Measurements from ENCODE around the gene CLASP2.

The CLASP2 gene

DNA sequence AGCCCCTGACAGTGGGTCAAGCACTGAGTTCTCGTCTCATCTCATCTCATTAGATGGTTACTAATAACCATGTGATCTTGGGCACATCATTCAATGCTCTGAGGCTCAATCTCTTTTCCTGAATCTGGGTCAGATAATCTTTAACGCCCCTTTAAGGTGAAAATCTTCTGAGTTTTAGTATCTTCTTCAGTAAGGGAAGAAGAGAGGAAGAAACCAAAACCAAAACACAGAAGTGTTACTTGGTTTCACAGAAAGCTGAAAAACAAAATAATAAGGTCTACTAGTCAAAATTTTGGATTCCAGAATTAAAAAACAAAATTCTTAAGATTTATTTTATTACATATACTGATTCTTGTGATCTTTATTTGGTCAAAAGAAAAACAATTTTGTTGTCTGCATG, 78.2 kb downstream of the CLASP2 start:
- no peak for DNase-seq (ENCODE audit: low read depth in 1 of 2, low spot score in 1 of 2)

DNA sequence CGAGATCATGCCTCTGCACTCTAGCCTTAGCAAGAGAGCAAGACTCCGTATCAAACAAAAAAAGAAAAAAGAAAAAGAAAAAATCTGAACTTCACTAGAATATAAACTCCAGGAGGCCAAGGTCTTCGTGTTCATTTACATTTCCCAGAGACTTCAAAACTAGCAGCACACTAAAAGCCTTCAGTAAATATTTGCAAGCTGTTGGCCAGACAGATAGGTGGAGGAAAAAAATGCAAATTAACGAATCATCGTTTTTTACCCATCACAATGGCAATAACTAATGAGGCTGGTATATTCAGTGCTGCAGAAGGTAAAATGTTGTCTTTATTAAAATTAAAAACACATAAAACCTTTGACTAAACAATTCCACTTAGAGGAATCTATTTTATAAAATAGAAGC, 80.6 kb downstream of the CLASP2 start:
- DNase-seq (ENCODE audit: low read depth in 1 of 2, low spot score in 1 of 2) = no peak

DNA sequence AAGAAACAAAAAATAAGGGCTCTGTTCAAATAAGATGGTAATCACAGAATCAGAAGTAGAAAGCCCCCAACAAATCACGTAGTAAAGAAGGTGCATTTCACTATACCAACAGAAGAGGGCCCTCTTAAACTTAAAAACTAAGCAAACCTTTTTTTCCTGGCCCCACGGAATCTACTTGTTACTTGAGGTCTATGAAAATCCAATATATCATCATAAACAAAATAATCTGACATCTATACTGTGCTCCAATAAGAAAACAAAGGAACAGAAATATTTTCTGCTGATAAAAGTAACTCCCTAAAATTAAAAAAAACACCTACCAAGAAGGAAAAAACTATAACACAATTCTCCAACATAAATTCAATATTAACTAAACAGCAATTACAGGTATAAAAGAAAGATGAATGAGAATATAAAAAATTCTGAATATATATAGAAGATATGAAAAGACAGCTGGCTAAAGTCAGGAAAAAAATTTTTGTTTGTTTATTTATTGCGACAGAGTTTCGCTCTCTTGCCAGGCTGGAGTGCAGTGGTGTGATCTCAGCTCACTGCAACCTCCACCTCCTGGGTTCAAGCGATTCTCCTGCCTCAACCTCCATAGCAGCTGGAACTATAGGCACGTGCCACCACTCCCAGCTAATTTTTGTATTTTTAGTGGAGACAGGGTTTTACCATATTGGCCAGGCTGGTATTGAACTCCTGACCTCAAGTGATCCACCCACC, 81.8 kb downstream of the CLASP2 start:
- no peak for DNase-seq (ENCODE audit: low read depth in 1 of 2, low spot score in 1 of 2)

GRCh38 chr3:33634262-33634661, 83.8 kb downstream of the CLASP2 start:
- DNase-seq (ENCODE audit: low read depth in 1 of 2, low spot score in 1 of 2) = no peak

DNA sequence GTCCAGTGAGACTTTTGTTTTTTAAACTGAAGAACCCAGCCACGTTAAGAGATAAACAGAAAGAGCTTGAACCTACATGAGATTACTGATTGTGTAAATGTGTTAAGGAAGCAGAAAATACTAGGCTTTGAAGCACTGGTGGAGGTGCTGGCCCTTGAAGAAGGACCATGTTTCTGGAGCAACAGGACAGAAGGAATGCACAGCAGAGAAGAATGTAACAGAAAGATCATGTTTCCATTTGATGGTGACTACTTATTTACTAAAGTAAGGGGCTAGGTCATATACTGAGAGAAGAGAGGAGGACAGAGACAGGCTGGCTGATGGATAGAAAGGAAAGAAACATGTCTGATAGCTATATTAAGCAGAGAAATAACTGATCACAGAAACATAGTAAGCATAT, 88.8 kb downstream of the CLASP2 start:
- DNase-seq (ENCODE audit: low read depth in 1 of 2, low spot score in 1 of 2) = no peak

DNA sequence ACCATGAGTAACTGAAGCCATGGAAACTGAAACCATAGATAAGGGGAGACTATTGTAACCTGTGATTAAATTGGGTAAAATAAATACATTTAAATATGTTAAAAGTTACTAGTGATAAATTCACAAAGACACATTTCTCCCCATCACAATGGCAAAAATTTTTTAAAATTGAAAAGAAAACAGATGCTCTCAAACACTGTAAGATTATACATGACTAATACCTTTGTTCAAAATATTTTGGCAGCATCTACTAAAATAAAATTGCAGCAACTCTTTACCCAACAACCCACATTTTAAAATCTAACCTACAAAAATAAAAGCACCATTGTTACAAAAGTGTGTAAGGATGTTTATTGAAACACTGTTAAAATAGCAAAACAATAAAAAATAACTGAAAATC, 93.3 kb downstream of the CLASP2 start:
- DNase-seq (ENCODE audit: low read depth in 1 of 2, low spot score in 1 of 2) = no peak

DNA sequence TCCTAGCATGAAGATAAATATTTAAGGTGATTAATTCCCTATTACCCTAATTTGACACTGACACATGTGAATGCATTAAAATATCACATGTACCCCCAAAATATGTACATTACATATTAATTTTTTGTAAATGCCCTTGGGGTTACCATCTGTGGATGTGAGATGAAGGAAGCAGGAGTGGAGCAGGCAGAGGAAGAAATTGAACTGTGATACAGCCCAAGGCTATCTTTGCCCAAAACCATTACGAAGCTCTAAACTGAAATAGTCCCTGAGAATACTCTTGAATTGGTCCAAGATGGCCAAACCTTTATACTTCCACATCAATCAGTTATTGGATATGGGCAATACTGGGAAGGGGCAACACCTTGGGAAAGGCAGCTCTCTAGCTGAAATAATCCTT, 105.0 kb downstream of the CLASP2 start:
- no peak for DNase-seq (ENCODE audit: low read depth in 1 of 2, low spot score in 1 of 2)

GRCh38 chr3:33612607-33613006, 105.4 kb downstream of the CLASP2 start:
- no peak for DNase-seq (ENCODE audit: low read depth in 1 of 2, low spot score in 1 of 2)

DNA sequence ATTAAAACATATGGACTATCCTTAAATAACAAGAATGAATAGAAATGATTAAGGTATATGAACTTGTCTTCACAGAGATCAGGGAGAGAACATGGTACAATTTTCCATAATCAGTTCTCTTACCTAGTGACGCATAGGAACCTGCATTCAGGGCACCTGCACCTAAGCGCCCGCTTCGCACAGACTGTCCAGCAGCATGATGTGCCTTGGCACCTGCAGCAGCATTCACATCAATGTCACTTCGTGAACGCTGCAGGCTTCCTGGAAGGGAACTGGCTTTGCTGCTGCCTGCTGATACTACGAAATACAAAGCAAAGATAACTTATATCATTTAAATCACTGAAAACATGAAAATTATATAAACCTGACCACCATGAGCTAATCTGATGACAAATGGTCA, 115.2 kb downstream of the CLASP2 start:
- no peak for DNase-seq (ENCODE audit: low read depth in 1 of 2, low spot score in 1 of 2)

DNA sequence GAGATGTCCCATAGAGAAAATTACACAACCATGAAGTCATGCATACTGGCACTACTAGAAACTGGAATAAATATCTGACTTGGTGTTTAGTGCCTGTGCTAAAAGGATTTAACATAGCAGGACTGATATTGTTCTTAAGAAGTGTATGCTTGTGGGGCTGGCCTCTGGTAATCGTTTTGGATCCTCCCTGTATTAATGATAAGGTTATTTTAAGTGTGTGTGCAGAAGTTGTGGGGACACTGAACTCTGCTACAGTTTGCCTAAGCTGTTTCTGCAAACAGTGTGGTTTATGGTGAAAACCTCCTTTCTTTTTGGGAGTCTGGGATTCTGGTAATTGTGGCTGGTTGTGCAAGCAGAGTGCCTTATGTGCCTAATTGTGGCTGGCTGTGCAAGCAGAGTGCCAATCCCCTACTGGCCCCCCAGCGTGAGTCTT, 120.8 kb downstream of the CLASP2 start:
- no peak for DNase-seq (ENCODE audit: low read depth in 1 of 2, low spot score in 1 of 2)

DNA sequence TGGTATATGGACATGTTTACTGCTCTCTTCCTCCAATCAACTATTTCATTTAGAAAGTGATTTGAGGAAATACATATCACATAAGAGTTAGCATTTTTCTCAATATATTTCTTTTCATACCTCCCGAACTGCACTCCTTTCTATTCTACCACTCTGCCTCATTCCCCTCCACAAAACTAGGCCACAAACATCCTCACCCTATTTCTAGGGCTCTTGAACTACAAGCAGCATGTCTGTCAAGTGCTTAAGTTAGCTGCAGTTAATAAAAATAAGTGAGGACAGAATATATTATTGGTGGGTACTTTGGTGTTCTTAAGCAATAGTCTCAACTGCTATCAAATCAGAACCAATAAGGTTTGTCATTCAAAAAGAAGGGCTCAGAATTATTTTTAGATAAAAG, 125.1 kb downstream of the CLASP2 start:
- DNase-seq (ENCODE audit: low read depth in 1 of 2, low spot score in 1 of 2) = no peak

DNA sequence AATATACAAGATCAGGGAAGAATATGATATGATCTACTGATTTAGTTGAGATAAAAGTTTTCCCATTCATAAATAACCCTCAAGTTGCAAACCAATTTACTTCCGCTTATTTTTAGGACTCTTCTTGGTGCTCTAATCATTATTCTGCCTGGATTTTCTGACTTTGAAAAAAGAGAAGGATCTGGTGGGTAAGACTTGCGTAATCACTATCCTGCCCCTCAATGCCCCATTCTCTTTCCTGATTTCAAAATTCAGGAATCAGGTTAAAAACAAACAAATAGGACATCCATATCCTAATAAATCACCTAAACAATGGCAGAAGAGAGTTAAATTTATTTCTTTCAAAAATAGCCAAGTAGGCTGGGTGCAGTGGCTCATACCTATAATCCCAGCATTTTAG, 127.5 kb downstream of the CLASP2 start:
- DNase-seq (ENCODE audit: low read depth in 1 of 2, low spot score in 1 of 2) = no peak

DNA sequence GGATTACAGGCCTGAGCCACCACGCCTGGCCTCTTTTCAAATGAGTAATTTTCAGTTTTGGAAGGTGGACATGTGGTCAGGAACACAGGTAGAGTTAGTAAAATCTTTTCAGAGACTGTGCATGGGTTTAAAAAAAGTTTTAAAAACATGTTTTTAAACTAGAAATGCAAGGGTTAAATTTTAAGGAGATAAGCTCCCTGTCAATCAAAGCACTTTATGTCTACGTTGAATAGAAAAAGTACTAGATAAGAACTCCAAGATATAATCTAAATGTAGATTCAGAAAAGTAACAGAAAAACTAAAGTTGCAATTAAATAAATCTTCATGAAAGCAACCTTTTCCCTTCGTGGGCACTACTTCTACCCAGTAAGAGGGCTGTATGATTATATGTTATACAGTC, 131.7 kb downstream of the CLASP2 start:
- DNase-seq (ENCODE audit: low read depth in 1 of 2, low spot score in 1 of 2) = no peak

GRCh38 chr3:33582234-33582633, 135.8 kb downstream of the CLASP2 start:
- no peak for DNase-seq (ENCODE audit: low read depth in 1 of 2, low spot score in 1 of 2)

DNA sequence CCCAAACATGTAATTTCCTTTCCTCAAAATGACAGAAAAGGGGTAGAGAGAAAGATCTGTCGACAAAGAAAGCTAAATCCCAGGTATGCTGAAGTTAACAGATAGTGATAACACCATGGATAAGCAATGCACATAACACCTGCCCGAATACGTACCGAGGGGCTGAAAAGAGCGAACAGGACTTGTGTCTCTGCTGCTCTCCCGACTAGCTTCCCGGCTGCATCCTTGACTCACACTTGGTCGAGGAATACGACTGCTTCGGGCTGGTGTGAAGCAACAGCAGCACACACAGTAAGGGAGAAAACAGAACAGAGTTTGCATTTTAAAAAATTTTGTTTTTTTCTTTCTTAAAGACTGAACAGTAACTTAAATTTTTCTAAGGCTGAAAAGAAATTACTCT, 136.4 kb downstream of the CLASP2 start:
- no peak for DNase-seq (ENCODE audit: low read depth in 1 of 2, low spot score in 1 of 2)

- no peak for DNase-seq (ENCODE audit: low read depth in 1 of 2, low spot score in 1 of 2)
Observed at GRCh38 chr3:33579840-33580239, 138.2 kb downstream of the CLASP2 start.

- no peak for DNase-seq (ENCODE audit: low read depth in 1 of 2, low spot score in 1 of 2)
Observed at GRCh38 chr3:33579178-33579510, 138.9 kb downstream of the CLASP2 start.

DNA sequence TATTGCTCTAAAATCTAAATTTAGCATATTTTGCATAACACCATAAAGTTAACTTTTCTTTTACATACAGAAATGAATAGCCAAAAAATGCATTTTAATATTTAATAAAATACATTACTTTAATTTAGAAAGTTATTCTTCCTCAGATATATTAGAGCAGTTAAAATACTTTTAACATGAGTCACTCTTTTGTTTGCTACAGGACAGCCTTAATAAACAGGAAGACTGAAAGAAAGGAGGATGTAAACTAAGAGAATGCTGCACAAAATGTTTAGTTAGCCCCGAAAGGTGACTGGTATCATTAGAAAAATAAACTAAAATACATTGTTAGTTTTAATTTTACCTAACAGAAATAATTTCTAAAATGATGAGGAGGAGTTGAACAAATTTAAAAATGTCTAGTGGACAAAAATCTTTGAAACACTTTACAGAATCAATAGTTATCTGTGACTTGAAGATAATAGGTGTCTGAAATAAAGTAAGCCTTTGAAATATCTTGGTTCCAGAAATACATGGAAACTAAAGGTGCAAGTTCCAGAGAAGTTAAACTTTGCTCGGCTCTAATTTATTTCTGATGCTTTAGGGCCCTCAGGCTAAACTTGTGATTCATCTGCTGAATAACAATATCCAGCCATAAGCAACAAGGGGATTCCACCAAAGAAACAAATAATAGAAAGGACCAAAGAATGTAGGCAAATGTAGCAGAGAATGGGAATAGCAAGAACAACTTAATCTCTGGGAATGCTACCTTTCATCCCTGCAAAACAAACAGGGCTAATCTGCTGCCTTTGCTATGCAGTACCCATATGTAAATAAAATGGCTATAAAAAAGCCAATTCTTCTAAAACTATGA, 139.5 kb downstream of the CLASP2 start:
- DNase-seq (ENCODE audit: low read depth in 1 of 2, low spot score in 1 of 2) = no peak

DNA sequence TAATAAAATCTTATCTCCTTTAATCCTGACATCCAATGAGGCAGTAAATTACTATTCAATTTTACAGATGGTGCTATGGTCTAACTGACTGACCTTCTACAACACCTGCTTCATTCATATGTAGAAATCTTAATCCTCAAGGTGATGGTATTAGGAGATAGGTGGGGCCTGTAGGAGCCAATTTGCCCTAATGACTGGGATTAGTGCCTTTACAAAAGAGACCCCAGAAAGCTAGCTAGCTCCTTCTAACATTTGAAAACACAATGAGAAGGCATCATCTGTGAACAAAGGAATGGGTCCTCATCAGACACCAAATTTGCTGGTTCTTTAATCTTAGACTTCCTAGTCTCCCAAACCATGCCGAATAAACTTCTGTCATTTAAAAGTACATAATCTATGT, 140.5 kb downstream of the CLASP2 start:
- no peak for DNase-seq (ENCODE audit: low read depth in 1 of 2, low spot score in 1 of 2)

DNA sequence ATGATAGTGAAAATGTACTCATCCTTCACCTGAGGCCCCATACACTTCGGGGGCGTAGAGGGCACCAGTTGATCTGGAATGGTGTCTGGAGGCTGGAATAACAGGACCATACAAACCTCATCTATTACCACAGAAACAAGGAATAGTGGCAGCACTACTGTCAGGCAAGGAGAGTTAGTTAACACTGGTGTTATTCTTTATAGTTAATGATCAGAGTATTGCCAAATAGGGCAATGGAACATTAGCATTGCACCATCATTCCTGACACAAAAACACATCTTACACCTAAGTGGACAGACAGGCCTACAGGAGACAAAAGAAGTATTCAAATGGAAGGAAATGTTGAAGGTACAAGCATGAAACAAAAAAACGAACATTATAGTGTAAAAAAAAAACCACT, 140.9 kb downstream of the CLASP2 start:
- no peak for DNase-seq (ENCODE audit: low read depth in 1 of 2, low spot score in 1 of 2)

- DNase-seq (ENCODE audit: low read depth in 1 of 2, low spot score in 1 of 2) = no peak
Observed at GRCh38 chr3:33575311-33575710, 142.7 kb downstream of the CLASP2 start.

DNA sequence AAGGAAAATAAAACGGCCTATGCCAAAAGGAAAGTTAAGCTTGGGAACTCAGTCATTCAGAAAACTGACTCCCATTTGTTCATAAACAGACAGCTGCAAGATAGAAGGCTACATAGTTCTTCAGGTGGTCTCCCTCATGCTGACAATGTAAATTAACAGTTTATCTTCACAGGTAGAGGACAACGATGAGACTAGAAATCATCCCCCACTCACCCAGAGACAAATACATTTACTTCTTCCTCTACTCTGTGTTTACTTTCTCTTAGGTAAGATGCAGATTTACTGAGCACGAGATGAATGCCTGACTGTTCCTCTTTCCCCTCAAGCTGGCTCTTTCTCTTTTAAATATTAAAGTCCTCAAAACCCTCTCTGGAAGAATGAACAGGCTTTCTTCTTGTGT, 160.2 kb downstream of the CLASP2 start:
- DNase-seq (ENCODE audit: low read depth in 1 of 2, low spot score in 1 of 2) = no peak

DNA sequence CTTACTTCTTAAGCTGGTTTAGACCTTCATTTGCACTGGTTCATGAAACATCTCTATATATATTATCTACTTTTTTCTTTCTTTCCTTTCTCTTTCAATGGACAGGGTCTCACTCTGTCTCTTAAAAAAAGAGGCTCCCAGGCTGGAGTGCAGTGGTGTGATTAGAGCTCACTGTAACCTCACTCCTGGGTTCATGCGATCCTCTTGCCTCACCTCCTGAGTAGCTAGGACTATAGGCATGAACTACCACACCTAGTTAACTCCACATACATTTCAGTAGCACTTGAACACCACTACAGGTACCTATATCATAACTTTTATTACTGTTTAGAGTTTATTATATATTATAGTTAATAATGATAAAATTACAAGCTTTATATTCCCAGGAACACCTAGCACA, 160.8 kb downstream of the CLASP2 start:
- DNase-seq (ENCODE audit: low read depth in 1 of 2, low spot score in 1 of 2) = no peak

Measured in stimulated activated CD4-positive, alpha-beta T cell treated with anti-CD3 and anti-CD28 coated beads, Interleukin-15, amount 100 ng/mL, for 1 hour (primary cell).